Suprapubic skin (tissue), 3 donors: ENCODE results near the gene RGS7BP.

Experiments used
- CTCF ChIP-seq, 2 donors: fragments of 200-600 bp in 1 of 2; fragments of 450-650 bp in 1 of 2; sonication (generic) in 1 of 2; IDR thresholded peaks; one replicate each; pipeline ENCODE4 v1.5.1; 2016 to 2019; ENCODE audit warnings: antibody characterized with exemption in 2 of 2, mild to moderate bottlenecking in 1 of 2, moderate library complexity in 1 of 2
- POLR2A ChIP-seq, 2 donors: fragments of 450-650 bp; IDR thresholded peaks; one replicate each; pipeline ENCODE4 v1.6.1; 2017; ENCODE audit warnings: antibody characterized with exemption in 2 of 2, mild to moderate bottlenecking in 2 of 2, moderate library complexity in 2 of 2

- TF ChIP-seq POLR2A (IDR thresholded peaks at IDR 0.05) (no peak), CTCF (IDR thresholded peaks at IDR 0.05) (no peak)
These were observed 48.0 kb upstream of the RGS7BP start for GRCh38 chr5:64457846-64458245.
